Stimulated activated effector memory CD8-positive, alpha-beta T cell treated with anti-CD3 and anti-CD28 coated beads, Interleukin-12 subunit alpha, Interleukin-12 subunit beta, amount 100 ng/mL, for 72 hours (primary cell): Measurements from ENCODE around the gene ANO7.

Experiments used
- ATAC-seq: fragments of 150-1000 bp; cut with Tn5 transposase; 2 replicates; pipeline ENCODE4 v1.10.0; 2021
- DNase-seq, 2 donors: peaks; one replicate each; pipeline ENCODE4 v3.0.0; 2021 to 2022; ENCODE audit warnings: low spot score in 2 of 2
- H3K27ac Mint-ChIP-seq: one replicate; pipeline ENCODE4 v1.8.0; 2022; ENCODE audit warnings: mild to moderate bottlenecking, mixed read lengths
- H3K36me3 Mint-ChIP-seq: one replicate; pipeline ENCODE4 v1.8.0; 2022; ENCODE audit warnings: mild to moderate bottlenecking, mixed read lengths
- H3K4me1 Mint-ChIP-seq: one replicate; pipeline ENCODE4 v1.8.0; 2022; ENCODE audit warnings: mixed read lengths
- H3K4me3 Mint-ChIP-seq: one replicate; pipeline ENCODE4 v1.8.0; 2022; ENCODE audit warnings: mild to moderate bottlenecking, mixed read lengths
- H3K9me3 Mint-ChIP-seq: one replicate; pipeline ENCODE4 v1.8.0; 2022; ENCODE audit warnings: mixed read lengths

Gene ANO7

GRCh38 chr2:241179899-241180298 is 8.6 kb upstream of the ANO7 start:
- no peak overlapping the region for H3K27ac Mint-ChIP-seq
- peaks cover 71% of the 10 kb centered on the region for H3K36me3 Mint-ChIP-seq
- peaks cover 18% of the 10 kb centered on the region for H3K4me1 Mint-ChIP-seq
- peak; percentile 96 for ATAC-seq
- peak in 1 of 2 donors; percentile 68 for DNase-seq
- no peak overlapping the region for H3K4me3 Mint-ChIP-seq
- H3K9me3 Mint-ChIP-seq = no peaks in the 10 kb centered on the region

- no peak for ATAC-seq
These were observed 8.0 kb upstream of the ANO7 start for GRCh38 chr2:241180495-241180894.

GRCh38 chr2:241182126-241182525 is 6.4 kb upstream of the ANO7 start:
- Mint-ChIP-seq H3K4me1 (peaks cover 18% of the 10 kb centered on the region), H3K4me3 (no peak overlapping the region), H3K36me3 (peaks cover 53% of the 10 kb centered on the region), H3K27ac (no peak overlapping the region), H3K9me3 (no peaks in the 10 kb centered on the region)
- DNase-seq (no peak), ATAC-seq (no peak)

More at GRCh38 chr2:241180495-241180894, 8.0 kb upstream of the ANO7 start:
- peaks cover 18% of the 10 kb centered on the region for H3K4me1 Mint-ChIP-seq
- no peaks in the 10 kb centered on the region for H3K9me3 Mint-ChIP-seq
- H3K36me3 Mint-ChIP-seq = peaks cover 69% of the 10 kb centered on the region
- no peak overlapping the region for H3K4me3 Mint-ChIP-seq
- no peak overlapping the region for H3K27ac Mint-ChIP-seq
- no peak for DNase-seq

GRCh38 chr2:241182531-241183133 is 5.8 kb upstream of the ANO7 start:
- Mint-ChIP-seq H3K36me3 (peaks cover 50% of the 10 kb centered on the region), H3K4me3 (no peak overlapping the region), H3K9me3 (no peaks in the 10 kb centered on the region), H3K27ac (no peak overlapping the region), H3K4me1 (peaks cover 18% of the 10 kb centered on the region)
- DNase-seq (no peak), ATAC-seq (no peak)

GRCh38 chr2:241183221-241183620 is 5.3 kb upstream of the ANO7 start:
- H3K4me3 Mint-ChIP-seq = no peak overlapping the region
- no peak overlapping the region for H3K27ac Mint-ChIP-seq
- DNase-seq = no peak
- peaks cover 44% of the 10 kb centered on the region for H3K36me3 Mint-ChIP-seq
- H3K9me3 Mint-ChIP-seq = no peaks in the 10 kb centered on the region
- no peak for ATAC-seq
- peaks cover 18% of the 10 kb centered on the region for H3K4me1 Mint-ChIP-seq

- ATAC-seq (no peak), DNase-seq (no peak)
- no peak overlapping the region for H3K4me3 Mint-ChIP-seq
- no peak overlapping the region for H3K27ac Mint-ChIP-seq
- no peaks in the 10 kb centered on the region for H3K9me3 Mint-ChIP-seq
- H3K36me3 Mint-ChIP-seq = peaks cover 28% of the 10 kb centered on the region
- H3K4me1 Mint-ChIP-seq = peaks cover 8% of the 10 kb centered on the region
These were observed 3.6 kb upstream of the ANO7 start for GRCh38 chr2:241184901-241185300.

GRCh38 chr2:241185961-241186360 is 2.5 kb upstream of the ANO7 start:
- Mint-ChIP-seq H3K27ac (no peak overlapping the region), H3K4me3 (no peak overlapping the region), H3K36me3 (peaks cover 18% of the 10 kb centered on the region), H3K9me3 (no peaks in the 10 kb centered on the region), H3K4me1 (no peaks in the 10 kb centered on the region)
- DNase-seq (no peak), ATAC-seq (no peak)

- Mint-ChIP-seq H3K4me3 (no peak overlapping the region), H3K9me3 (no peaks in the 10 kb centered on the region), H3K4me1 (no peaks in the 10 kb centered on the region), H3K27ac (no peak overlapping the region), H3K36me3 (peaks cover 4% of the 10 kb centered on the region)
- ATAC-seq (no peak), DNase-seq (no peak)
These were observed 1.2 kb upstream of the ANO7 start for GRCh38 chr2:241187101-241187917.

- no peaks in the 10 kb centered on the region for H3K9me3 Mint-ChIP-seq
- no peak overlapping the region for H3K4me3 Mint-ChIP-seq
- DNase-seq (no peak), ATAC-seq (no peak)
- H3K4me1 Mint-ChIP-seq = no peaks in the 10 kb centered on the region
- no peak overlapping the region for H3K27ac Mint-ChIP-seq
- H3K36me3 Mint-ChIP-seq = no peaks in the 10 kb centered on the region
These were observed 601 bp upstream of the ANO7 start for GRCh38 chr2:241187918-241188234.

- DNase-seq (no peak), ATAC-seq (no peak)
- Mint-ChIP-seq H3K9me3 (no peaks in the 10 kb centered on the region), H3K4me1 (no peaks in the 10 kb centered on the region), H3K36me3 (no peaks in the 10 kb centered on the region), H3K4me3 (no peak overlapping the region), H3K27ac (no peak overlapping the region)
These were observed 797 bp downstream of the ANO7 start for GRCh38 chr2:241189093-241189855.

GRCh38 chr2:241189856-241190201 is 1.4 kb downstream of the ANO7 start:
- ATAC-seq = peak; percentile 8
- Mint-ChIP-seq H3K4me1 (no peaks in the 10 kb centered on the region), H3K36me3 (no peaks in the 10 kb centered on the region), H3K9me3 (no peaks in the 10 kb centered on the region), H3K4me3 (no peak overlapping the region), H3K27ac (peak overlapping the region; percentile 40)
- DNase-seq = no peak

GRCh38 chr2:241190291-241190981 is 2.0 kb downstream of the ANO7 start:
- no peaks in the 10 kb centered on the region for H3K4me1 Mint-ChIP-seq
- no peaks in the 10 kb centered on the region for H3K9me3 Mint-ChIP-seq
- peak overlapping the region; percentile 40 for H3K27ac Mint-ChIP-seq
- ATAC-seq = peak; percentile 27
- no peaks in the 10 kb centered on the region for H3K36me3 Mint-ChIP-seq
- H3K4me3 Mint-ChIP-seq = no peak overlapping the region
- no peak for DNase-seq

- Mint-ChIP-seq H3K4me1 (no peaks in the 10 kb centered on the region), H3K4me3 (no peak overlapping the region), H3K9me3 (no peaks in the 10 kb centered on the region), H3K27ac (no peak overlapping the region), H3K36me3 (no peaks in the 10 kb centered on the region)
- DNase-seq (no peak), ATAC-seq (no peak)
These were observed 2.6 kb downstream of the ANO7 start for GRCh38 chr2:241191081-241191480.

- ATAC-seq (no peak), DNase-seq (no peak)
- no peak overlapping the region for H3K27ac Mint-ChIP-seq
- no peaks in the 10 kb centered on the region for H3K36me3 Mint-ChIP-seq
- no peak overlapping the region for H3K4me3 Mint-ChIP-seq
- no peaks in the 10 kb centered on the region for H3K9me3 Mint-ChIP-seq
- no peaks in the 10 kb centered on the region for H3K4me1 Mint-ChIP-seq
These were observed 4.8 kb downstream of the ANO7 start for GRCh38 chr2:241193271-241193670.

- Mint-ChIP-seq H3K4me3 (no peak overlapping the region), H3K27ac (no peak overlapping the region), H3K9me3 (no peaks in the 10 kb centered on the region), H3K4me1 (no peaks in the 10 kb centered on the region), H3K36me3 (no peaks in the 10 kb centered on the region)
- ATAC-seq = no peak
- DNase-seq = no peak
These were observed 6.3 kb downstream of the ANO7 start for GRCh38 chr2:241194811-241195210.
